Cardiac fibroblast (primary cell): ENCODE data around the gene ADAMTS6.
A peak's percentile ranks its signal among the peaks of the same experiment; 100 is the strongest.

Experiments
- DNase-seq, 2 donors: peaks; one replicate each; pipeline versions ENCODE4 v3.0.0 to v3.0.0-alpha.2; 2010; ENCODE audit warnings: low read depth in 2 of 2
- H3K4me3 ChIP-seq, 2 donors: replicated peaks in 1 of 2; 1 replicate in 1 of 2; 2 replicates in 1 of 2; pipeline ENCODE4 v1.5.1; 2011; ENCODE audit warnings: low read depth in 2 of 2, low read length in 2 of 2, mild to moderate bottlenecking in 2 of 2, moderate library complexity in 1 of 2
- CTCF ChIP-seq: IDR thresholded peaks from one replicate; pipeline ENCODE4 v1.5.1; 2011; ENCODE audit warnings: low read depth, mild to moderate bottlenecking, low read length, inconsistent platforms

The ADAMTS6 gene

GRCh38 chr5:65171645-65172044 is 310.1 kb downstream of the ADAMTS6 start:
- no peak for DNase-seq
- no peak overlapping the region for H3K4me3 ChIP-seq
- no peak for TF ChIP-seq CTCF

GRCh38 chr5:65163698-65164097 is 318.0 kb downstream of the ADAMTS6 start:
- DNase-seq, result peak in 1 of 2 donors; percentile 81
- no peak overlapping the region for H3K4me3 ChIP-seq
- TF ChIP-seq CTCF, result no peak

GRCh38 chr5:65161655-65162054 is 320.1 kb downstream of the ADAMTS6 start:
- no peak overlapping the region for H3K4me3 ChIP-seq
- no peak for DNase-seq
- TF ChIP-seq CTCF, result no peak

- DNase-seq, result no peak
- TF ChIP-seq CTCF, result no peak
- no peak overlapping the region for H3K4me3 ChIP-seq
Observed at GRCh38 chr5:65157906-65158603, 323.7 kb downstream of the ADAMTS6 start.

- no peak for DNase-seq
- no peak for TF ChIP-seq CTCF
- no peak overlapping the region for H3K4me3 ChIP-seq
Observed at GRCh38 chr5:65156933-65157332, 324.8 kb downstream of the ADAMTS6 start.

- no peak for TF ChIP-seq CTCF
- no peak overlapping the region for H3K4me3 ChIP-seq
- no peak for DNase-seq
Observed at GRCh38 chr5:65152131-65152530, 329.6 kb downstream of the ADAMTS6 start.

- peak in 1 of 2 donors; percentile 39 for DNase-seq
- no peak for TF ChIP-seq CTCF
- H3K4me3 ChIP-seq, result no peak overlapping the region
Observed at GRCh38 chr5:65151614-65152013, 330.1 kb downstream of the ADAMTS6 start.
